Mesothelial cell of epicardium (in vitro differentiated cells): ENCODE results near the gene FBXL16. TPM values are rescaled to one million over a fixed set of nuclear protein-coding genes. Genes with fewer than 3 reads are reported as not detected.
"Not testable (repeated sequence)": the region's sequence is repeated elsewhere in the genome, so short reads cannot be mapped to it uniquely, and the experiment has no call there.

Experiments
- DNase-seq, 2 experiments: peaks; one replicate each; pipeline ENCODE4 v3.0.0; 2021; ENCODE audit warnings: low spot score in 2 of 2; ENCODE audit not compliant: unreplicated experiment in 2 of 2
- H3K27ac Mint-ChIP-seq: 2 replicates; pipeline ENCODE4 v1.8.0; 2021; ENCODE audit warnings: mixed read lengths
- H3K27me3 Mint-ChIP-seq: 2 replicates; pipeline ENCODE4 v1.8.0; 2021; ENCODE audit warnings: low read depth, mixed read lengths
- H3K36me3 Mint-ChIP-seq: 2 replicates; pipeline ENCODE4 v1.8.0; 2021; ENCODE audit warnings: mixed read lengths
- H3K4me1 Mint-ChIP-seq: 2 replicates; pipeline ENCODE4 v1.8.0; 2021; ENCODE audit warnings: mixed read lengths
- H3K4me3 Mint-ChIP-seq: 2 replicates; pipeline ENCODE4 v1.8.0; 2021; ENCODE audit warnings: mild to moderate bottlenecking, moderate library complexity, mixed read lengths
- H3K9me3 Mint-ChIP-seq: 2 replicates; pipeline ENCODE4 v1.8.0; 2021; ENCODE audit warnings: mixed read lengths
- total RNA-seq: library from RNA; stranded (reverse); gene quantifications from 3 replicates; pipeline ENCODE4 v1.2.1, GENCODE V29; 2021
- TF ChIP-seq, protein P1 (sequence below): fragments of 200-600 bp; sonication (generic); IDR thresholded peaks from one replicate; pipeline ENCODE4 v1.5.0; 2021; ENCODE audit warnings: antibody characterized with exemption; ENCODE audit not compliant: unreplicated experiment

Gene FBXL16
- total RNA-seq, 1 donor from 2014 or later: 0.85 TPM

DNA sequence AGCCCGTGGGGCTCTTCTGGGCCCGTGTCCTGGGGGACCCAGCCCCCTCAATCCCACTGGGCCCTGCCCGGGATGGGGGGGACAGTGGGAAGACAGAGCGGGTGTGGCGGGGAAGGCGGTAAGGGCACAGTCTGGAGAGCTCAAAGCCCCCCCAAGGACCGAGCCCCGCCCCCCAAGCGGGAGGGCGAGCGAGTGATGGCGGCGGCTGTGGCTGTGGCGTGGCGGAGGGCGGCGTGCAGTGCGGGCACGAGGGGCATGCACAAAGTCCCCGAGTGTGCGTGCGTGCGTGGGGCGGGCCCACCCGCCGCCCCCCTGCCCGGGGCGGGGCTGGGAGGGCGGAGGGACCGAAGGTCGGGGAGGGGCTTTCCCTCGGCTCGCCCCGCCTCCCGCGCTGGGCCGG is 11.8 kb downstream of the FBXL16 start:
- H3K36me3 Mint-ChIP-seq: no peaks in the 10 kb centered on the region
- DNase-seq: no peak
- TF ChIP-seq, protein P1, sequence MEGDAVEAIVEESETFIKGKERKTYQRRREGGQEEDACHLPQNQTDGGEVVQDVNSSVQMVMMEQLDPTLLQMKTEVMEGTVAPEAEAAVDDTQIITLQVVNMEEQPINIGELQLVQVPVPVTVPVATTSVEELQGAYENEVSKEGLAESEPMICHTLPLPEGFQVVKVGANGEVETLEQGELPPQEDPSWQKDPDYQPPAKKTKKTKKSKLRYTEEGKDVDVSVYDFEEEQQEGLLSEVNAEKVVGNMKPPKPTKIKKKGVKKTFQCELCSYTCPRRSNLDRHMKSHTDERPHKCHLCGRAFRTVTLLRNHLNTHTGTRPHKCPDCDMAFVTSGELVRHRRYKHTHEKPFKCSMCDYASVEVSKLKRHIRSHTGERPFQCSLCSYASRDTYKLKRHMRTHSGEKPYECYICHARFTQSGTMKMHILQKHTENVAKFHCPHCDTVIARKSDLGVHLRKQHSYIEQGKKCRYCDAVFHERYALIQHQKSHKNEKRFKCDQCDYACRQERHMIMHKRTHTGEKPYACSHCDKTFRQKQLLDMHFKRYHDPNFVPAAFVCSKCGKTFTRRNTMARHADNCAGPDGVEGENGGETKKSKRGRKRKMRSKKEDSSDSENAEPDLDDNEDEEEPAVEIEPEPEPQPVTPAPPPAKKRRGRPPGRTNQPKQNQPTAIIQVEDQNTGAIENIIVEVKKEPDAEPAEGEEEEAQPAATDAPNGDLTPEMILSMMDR: no peak
- H3K27me3 Mint-ChIP-seq: peaks cover 75% of the 10 kb centered on the region
- H3K4me3 Mint-ChIP-seq: no peak overlapping the region
- no peak overlapping the region for H3K27ac Mint-ChIP-seq
- no peaks in the 10 kb centered on the region for H3K9me3 Mint-ChIP-seq
- H3K4me1 Mint-ChIP-seq: peaks cover 18% of the 10 kb centered on the region

DNA sequence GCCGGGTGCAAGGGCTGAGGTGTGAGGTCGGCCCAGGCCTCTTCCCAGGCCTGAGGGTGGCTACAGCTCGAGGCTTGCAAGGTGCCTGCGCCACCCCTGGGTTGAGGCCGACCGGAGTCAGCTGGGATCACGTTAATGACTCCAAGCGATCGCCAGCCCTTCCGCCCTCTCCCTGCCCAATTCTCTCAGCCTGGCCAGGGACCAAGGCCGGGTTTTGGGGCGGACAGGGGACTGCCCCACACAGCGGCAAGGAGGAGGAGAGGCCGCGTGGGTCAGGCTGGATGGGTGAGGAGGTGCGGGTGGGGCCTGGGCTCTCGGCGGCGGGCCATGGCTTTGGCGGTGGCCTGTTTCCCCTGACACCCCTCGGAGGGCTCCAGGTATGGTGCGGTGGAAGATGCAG is 12.2 kb downstream of the FBXL16 start:
- no peaks in the 10 kb centered on the region for H3K36me3 Mint-ChIP-seq
- peaks cover 71% of the 10 kb centered on the region for H3K27me3 Mint-ChIP-seq
- TF ChIP-seq, protein P1: no peak
- DNase-seq: no peak
- H3K27ac Mint-ChIP-seq: no peak overlapping the region
- no peak overlapping the region for H3K4me3 Mint-ChIP-seq
- no peaks in the 10 kb centered on the region for H3K9me3 Mint-ChIP-seq
- H3K4me1 Mint-ChIP-seq: peaks cover 20% of the 10 kb centered on the region

DNA sequence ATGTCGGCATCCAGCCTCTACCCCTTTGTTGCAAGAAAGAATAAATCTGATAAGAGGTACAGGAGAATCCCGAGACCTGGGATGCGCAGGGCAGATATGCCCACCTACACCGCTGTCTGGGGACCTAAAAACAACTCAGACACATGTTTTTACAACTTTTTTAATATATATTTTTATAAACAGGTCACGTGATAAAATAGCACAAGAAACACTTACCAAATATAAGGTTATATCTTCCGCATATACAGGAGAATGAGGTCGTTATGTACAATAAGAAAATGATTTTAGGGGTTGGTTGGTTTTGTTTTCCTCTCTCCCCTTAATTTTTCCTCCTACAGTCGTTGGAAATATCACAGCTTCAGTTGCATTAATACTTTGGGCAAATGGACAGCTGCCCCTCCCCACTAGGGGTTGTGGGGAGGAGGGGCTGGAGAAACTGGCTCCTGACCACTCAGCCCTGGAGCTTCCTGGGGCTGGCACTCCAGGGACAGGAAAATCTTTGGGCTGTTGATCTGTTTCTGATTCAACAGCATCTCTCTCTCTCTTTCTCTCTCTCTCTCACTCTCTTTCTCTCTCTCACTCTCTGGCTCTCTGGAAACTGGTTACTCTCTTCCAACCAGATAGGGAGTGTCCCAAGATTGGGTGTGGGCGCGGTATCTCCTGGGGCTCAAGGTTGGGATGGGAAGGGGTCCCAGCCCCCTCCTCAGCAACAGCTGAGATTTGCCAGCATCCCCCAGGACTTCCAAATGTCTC is 13.1 kb downstream of the FBXL16 start:
- H3K9me3 Mint-ChIP-seq: no peaks in the 10 kb centered on the region
- DNase-seq: no peak
- TF ChIP-seq, protein P1: no peak
- H3K4me3 Mint-ChIP-seq: peak overlapping the region; percentile 6
- no peaks in the 10 kb centered on the region for H3K36me3 Mint-ChIP-seq
- peaks cover 62% of the 10 kb centered on the region for H3K27me3 Mint-ChIP-seq
- H3K4me1 Mint-ChIP-seq: peaks cover 20% of the 10 kb centered on the region
- H3K27ac Mint-ChIP-seq: no peak overlapping the region

DNA sequence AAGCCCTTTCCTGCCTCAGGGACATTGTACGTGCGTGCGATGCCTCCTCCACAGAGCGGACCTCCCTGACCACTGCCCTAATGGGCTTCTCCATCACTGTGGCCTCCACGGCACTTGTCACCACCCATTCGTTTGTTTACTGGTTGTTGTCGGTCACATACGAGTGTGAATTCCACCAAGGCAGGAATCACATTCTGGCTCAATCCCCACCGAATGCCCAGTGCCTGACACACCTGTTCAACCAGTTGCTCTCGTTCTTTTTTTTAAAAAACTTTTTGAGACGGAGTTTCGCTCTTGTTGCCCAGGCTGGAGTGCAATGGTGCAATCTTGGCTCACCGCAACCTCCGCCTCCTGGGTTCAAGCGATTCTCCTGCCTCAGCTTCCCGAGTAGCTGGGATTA is 14.4 kb downstream of the FBXL16 start:
- Mint-ChIP-seq H3K27me3 (peaks cover 51% of the 10 kb centered on the region), H3K4me1 (peaks cover 20% of the 10 kb centered on the region), H3K4me3 (peak overlapping the region; percentile 89)
- not testable (repeated sequence) for H3K9me3 Mint-ChIP-seq, H3K27ac Mint-ChIP-seq, H3K36me3 Mint-ChIP-seq, DNase-seq

DNA sequence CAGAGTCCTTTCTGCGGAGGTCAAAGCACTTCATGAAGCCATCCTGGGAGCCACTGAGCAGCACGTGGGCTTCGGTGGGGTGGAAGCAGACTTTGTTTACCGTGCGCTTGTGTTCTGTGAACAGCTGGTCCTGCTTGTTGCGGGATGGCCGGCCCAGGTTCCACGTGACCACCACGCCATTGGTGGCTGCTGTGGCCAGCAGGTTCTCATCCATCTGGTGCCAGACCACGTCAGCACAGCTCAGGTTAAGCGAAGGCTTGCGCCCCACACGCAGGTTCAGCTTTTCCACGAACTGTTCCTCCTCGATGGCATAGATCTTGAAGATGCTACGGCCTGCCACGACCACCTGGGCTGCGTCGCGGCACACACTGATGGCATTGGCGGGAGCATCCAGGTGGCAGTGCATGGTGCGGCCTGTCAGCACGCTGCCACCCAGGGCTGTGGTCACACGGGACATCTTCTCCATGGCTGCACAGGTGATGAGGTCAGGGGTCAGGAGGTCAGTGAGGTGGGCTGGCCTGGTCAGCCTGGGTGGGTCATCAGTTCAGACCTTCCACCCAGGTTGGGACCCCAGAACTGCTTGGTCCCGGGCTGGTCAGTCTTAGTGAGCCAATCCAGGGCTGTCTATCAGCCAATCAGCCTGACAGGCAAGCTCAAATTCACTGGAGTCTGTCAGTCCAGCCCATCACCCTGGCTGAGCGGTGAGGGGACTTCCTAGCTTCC is 16.3 kb downstream of the FBXL16 start:
- peaks cover 2% of the 10 kb centered on the region for H3K36me3 Mint-ChIP-seq
- TF ChIP-seq, protein P1: no peak
- H3K4me1 Mint-ChIP-seq: peaks cover 17% of the 10 kb centered on the region
- no peaks in the 10 kb centered on the region for H3K9me3 Mint-ChIP-seq
- peak overlapping the region; percentile 89 for H3K4me3 Mint-ChIP-seq
- no peak overlapping the region for H3K27ac Mint-ChIP-seq
- H3K27me3 Mint-ChIP-seq: peaks cover 35% of the 10 kb centered on the region
- no peak for DNase-seq

DNA sequence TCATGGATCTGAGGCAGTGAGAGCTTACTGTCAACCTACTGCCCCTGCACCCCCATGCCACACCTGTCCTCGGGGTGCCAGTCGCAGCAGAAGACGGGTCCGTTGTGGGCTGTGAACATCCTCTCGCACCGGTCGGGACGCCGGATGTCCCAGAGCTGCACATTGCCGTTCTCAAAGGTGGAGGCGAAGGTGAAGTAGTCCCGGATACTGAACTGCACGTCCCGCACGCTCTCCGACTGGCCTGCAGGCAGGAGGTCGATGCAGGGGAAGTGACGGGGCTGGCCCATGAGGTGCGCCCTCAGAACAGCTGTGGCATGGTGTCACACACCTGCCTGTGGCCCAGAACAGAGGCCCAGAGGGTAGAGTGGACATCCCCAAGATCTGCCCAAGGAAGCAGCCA is 18.1 kb downstream of the FBXL16 start:
- H3K9me3 Mint-ChIP-seq: no peaks in the 10 kb centered on the region
- peaks cover 3% of the 10 kb centered on the region for H3K36me3 Mint-ChIP-seq

More for the DNA sequence above, 18.1 kb downstream of the FBXL16 start:
- no peak for DNase-seq
- H3K4me1 Mint-ChIP-seq: peaks cover 18% of the 10 kb centered on the region
- H3K4me3 Mint-ChIP-seq: peak overlapping the region; percentile 6
- H3K27me3 Mint-ChIP-seq: peaks cover 19% of the 10 kb centered on the region
- H3K27ac Mint-ChIP-seq: no peak overlapping the region
- TF ChIP-seq, protein P1: no peak
